ENCODE measurements around the gene WDR18. TPM values are rescaled to one million over a fixed set of nuclear protein-coding genes. Genes with fewer than 3 reads are reported as not detected.

The WDR18 gene
- total and polyA plus RNA-seq, 4 donors: 36.6 to 60.2 (median 45.7) TPM

DNA sequence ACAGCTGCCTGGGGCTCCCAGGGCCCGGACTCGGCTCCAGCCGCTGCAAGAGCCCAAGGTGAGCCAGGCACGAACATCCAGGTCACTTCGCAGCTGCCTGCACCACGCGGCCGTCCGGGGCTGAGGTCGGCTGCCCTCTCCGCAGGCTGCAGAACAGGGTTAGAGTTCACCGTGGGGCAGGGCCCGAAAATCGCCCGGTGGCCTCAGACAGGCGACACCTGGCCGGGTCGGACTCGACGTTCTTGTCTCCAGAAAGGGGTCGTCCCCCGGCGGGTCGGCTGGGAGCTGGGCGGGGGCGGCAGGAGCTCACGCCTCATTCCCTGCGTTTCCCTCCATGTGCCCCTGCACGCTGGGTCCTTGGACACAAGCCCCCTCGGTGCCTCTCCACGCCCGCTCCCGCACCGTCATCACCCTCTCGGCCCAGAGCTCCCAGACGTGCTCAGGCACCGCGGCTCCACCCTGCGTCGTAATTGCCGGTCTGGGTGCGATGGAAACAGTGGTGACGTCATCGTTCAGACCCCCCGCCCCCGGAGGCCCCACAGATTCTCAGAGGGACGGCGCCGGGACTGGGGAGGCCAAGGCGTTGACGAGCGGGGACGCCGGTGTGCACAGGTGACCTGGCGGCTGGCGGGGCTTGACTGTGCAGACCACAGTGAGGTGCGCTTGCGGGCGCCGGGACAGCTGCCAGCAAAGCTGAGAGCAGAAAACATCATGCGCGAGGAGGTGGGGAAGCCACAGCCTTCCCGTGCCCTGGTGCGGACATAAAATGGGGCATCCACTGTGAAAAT lies 12.1 kb downstream of the WDR18 start:
- peaks cover 5 to 38% (median 37%) of the 10 kb centered on the region in 3 donors for H3K27me3 ChIP-seq (ENCODE audit: control insufficient read depth in 3 of 3, insufficient read depth in 3 of 3, low read length in 2 of 3)
- peak; percentile 42 to 56 (median 47) for DNase-seq
- peak; percentile 9 for ATAC-seq (ENCODE audit: insufficient read depth, low FRiP score)
- no peak overlapping the region for H3K9ac ChIP-seq (ENCODE audit: insufficient read depth in 1 of 2, low read length in 2 of 2)
- peaks cover 0 to 15% (median 6%) of the 10 kb centered on the region in 5 donors for H3K4me1 ChIP-seq (ENCODE audit: control insufficient read depth in 5 of 5, insufficient read depth in 5 of 5, low read length in 5 of 5)
- peak overlapping the region; percentile 10 for H3K4me3 ChIP-seq
- no peak overlapping the region for H3K27ac ChIP-seq (ENCODE audit: low read depth in 1 of 2, low read length in 1 of 2)
- peaks cover 0 to 23% (median 0%) of the 10 kb centered on the region in 4 donors for H3K36me3 ChIP-seq (ENCODE audit: control insufficient read depth in 4 of 4, insufficient read depth in 4 of 4, low read length in 4 of 4)
- 15 to 17% methylated on average over 64 of the region's 64 CpGs for WGBS, 2 donors
- TF ChIP-seq, protein P1, sequence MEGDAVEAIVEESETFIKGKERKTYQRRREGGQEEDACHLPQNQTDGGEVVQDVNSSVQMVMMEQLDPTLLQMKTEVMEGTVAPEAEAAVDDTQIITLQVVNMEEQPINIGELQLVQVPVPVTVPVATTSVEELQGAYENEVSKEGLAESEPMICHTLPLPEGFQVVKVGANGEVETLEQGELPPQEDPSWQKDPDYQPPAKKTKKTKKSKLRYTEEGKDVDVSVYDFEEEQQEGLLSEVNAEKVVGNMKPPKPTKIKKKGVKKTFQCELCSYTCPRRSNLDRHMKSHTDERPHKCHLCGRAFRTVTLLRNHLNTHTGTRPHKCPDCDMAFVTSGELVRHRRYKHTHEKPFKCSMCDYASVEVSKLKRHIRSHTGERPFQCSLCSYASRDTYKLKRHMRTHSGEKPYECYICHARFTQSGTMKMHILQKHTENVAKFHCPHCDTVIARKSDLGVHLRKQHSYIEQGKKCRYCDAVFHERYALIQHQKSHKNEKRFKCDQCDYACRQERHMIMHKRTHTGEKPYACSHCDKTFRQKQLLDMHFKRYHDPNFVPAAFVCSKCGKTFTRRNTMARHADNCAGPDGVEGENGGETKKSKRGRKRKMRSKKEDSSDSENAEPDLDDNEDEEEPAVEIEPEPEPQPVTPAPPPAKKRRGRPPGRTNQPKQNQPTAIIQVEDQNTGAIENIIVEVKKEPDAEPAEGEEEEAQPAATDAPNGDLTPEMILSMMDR (IDR thresholded peaks at IDR 0.05; ENCODE audit: control extremely low read depth, extremely low read depth): no peak
- peaks cover 0 to 2% (median 0%) of the 10 kb centered on the region in 4 donors for H3K9me3 ChIP-seq (ENCODE audit: control insufficient read depth in 4 of 4, insufficient read depth in 3 of 4, low read length in 3 of 4)

DNA sequence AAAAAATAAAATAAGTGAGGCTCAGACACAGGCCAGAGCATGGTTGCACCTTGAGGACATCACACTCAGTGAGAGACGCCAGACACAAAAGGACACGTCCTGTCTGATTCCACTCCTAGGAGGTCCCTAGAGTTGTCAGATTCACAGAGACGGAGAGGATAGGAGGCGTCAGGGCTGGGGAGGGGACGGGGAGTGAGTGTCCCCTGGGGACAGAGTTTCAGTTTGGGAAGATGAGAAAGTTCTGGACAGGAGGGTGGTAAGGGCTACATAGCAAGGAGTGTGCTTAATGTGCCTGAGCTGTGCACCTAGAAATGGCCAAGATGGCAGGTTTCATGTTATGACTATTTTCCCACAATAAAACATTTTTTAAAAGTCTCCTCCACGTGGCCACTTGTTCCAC lies 13.9 kb downstream of the WDR18 start:
- H3K4me1 ChIP-seq (ENCODE audit: control insufficient read depth in 5 of 5, insufficient read depth in 5 of 5, low read length in 5 of 5): peaks cover 0 to 18% (median 6%) of the 10 kb centered on the region in 5 donors
- H3K27ac ChIP-seq (ENCODE audit: low read depth in 1 of 2, low read length in 1 of 2): no peak overlapping the region
- H3K9me3 ChIP-seq (ENCODE audit: control insufficient read depth in 4 of 4, insufficient read depth in 3 of 4, low read length in 3 of 4): peaks cover 0 to 2% (median 0%) of the 10 kb centered on the region in 4 donors
- ATAC-seq (ENCODE audit: insufficient read depth, low FRiP score) (no peak), DNase-seq (no peak)
- no peak overlapping the region for H3K9ac ChIP-seq (ENCODE audit: insufficient read depth in 1 of 2, low read length in 2 of 2)
- no peak overlapping the region for H3K4me3 ChIP-seq
- TF ChIP-seq, protein P1 (IDR thresholded peaks at IDR 0.05; ENCODE audit: control extremely low read depth, extremely low read depth): no peak
- H3K36me3 ChIP-seq (ENCODE audit: control insufficient read depth in 4 of 4, insufficient read depth in 4 of 4, low read length in 4 of 4): peaks cover 0 to 10% (median 0%) of the 10 kb centered on the region in 4 donors
- peaks cover 5 to 42% (median 37%) of the 10 kb centered on the region in 3 donors for H3K27me3 ChIP-seq (ENCODE audit: control insufficient read depth in 3 of 3, insufficient read depth in 3 of 3, low read length in 2 of 3)
- 36 to 46% methylated on average over 6 of the region's 6 CpGs for WGBS, 2 donors

DNA sequence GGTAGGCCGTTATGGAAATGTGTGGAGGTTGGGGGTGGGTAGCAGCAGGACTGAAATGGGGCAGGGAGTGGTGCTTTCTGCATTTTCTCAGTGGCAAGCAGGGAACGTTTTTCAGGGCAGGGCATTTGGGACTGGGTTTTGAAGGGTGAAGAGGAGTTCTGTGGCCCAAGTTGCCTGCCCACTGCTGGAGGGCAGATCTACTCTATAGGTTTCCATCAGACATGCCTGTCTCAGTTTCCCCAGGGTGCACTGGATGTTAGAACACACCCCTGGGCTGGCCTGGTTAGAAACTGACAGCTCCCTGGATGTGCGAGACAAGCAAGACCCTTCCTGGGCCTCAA lies 15.2 kb downstream of the WDR18 start:
- peaks cover 5 to 42% (median 37%) of the 10 kb centered on the region in 3 donors for H3K27me3 ChIP-seq (ENCODE audit: control insufficient read depth in 3 of 3, insufficient read depth in 3 of 3, low read length in 2 of 3)
- TF ChIP-seq, protein P1 (IDR thresholded peaks at IDR 0.05; ENCODE audit: control extremely low read depth, extremely low read depth): no peak
- H3K27ac ChIP-seq (ENCODE audit: low read depth in 1 of 2, low read length in 1 of 2): no peak overlapping the region
- H3K4me1 ChIP-seq (ENCODE audit: control insufficient read depth in 5 of 5, insufficient read depth in 5 of 5, low read length in 5 of 5): peaks cover 0 to 18% (median 6%) of the 10 kb centered on the region in 5 donors
- H3K36me3 ChIP-seq (ENCODE audit: control insufficient read depth in 4 of 4, insufficient read depth in 4 of 4, low read length in 4 of 4): peaks cover 0 to 3% (median 0%) of the 10 kb centered on the region in 4 donors
- WGBS, 2 donors: 66 to 67% methylated on average over 3 of the region's 3 CpGs
- H3K9ac ChIP-seq (ENCODE audit: insufficient read depth in 1 of 2, low read length in 2 of 2): no peak overlapping the region
- no peak for DNase-seq
- peaks cover 0 to 2% (median 0%) of the 10 kb centered on the region in 4 donors for H3K9me3 ChIP-seq (ENCODE audit: control insufficient read depth in 4 of 4, insufficient read depth in 3 of 4, low read length in 3 of 4)
- no peak for ATAC-seq (ENCODE audit: insufficient read depth, low FRiP score)
- H3K4me3 ChIP-seq: no peak overlapping the region

All from lung (tissue), 12 donors.